Activated T-cell treated with anti-CD3 and anti-CD28 coated beads, Interleukin-2, amount 50 U/mL, for 24 hours (primary cell): ENCODE measurements around the gene GOLM1.

Experiments
- DNase-seq: peaks from one replicate; pipeline ENCODE4 v3.0.0-alpha.2; 2020
- H3K27ac Mint-ChIP-seq: 2 replicates; pipeline ENCODE4 v1.8.0; 2020; ENCODE audit warnings: mild to moderate bottlenecking, mixed read lengths
- H3K27me3 Mint-ChIP-seq: 2 replicates; pipeline ENCODE4 v1.8.0; 2020; ENCODE audit warnings: mixed read lengths
- H3K36me3 Mint-ChIP-seq: 2 replicates; pipeline ENCODE4 v1.8.0; 2020; ENCODE audit warnings: low read depth, mixed read lengths
- H3K4me1 Mint-ChIP-seq: 2 replicates; pipeline ENCODE4 v1.8.0; 2020; ENCODE audit warnings: low read depth, mixed read lengths
- H3K4me3 Mint-ChIP-seq: 2 replicates; pipeline ENCODE4 v1.8.0; 2020; ENCODE audit warnings: mild to moderate bottlenecking, moderate library complexity, mixed read lengths
- H3K9me3 Mint-ChIP-seq: 2 replicates; pipeline ENCODE4 v1.8.0; 2020; ENCODE audit warnings: mixed read lengths

Gene GOLM1

GRCh38 chr9:86102626-86103025 lies 3.3 kb upstream of the GOLM1 start:
- Mint-ChIP-seq H3K4me3 (no peak overlapping the region), H3K4me1 (peaks cover 14% of the 10 kb centered on the region), H3K27ac (no peak overlapping the region), H3K27me3 (peaks cover 61% of the 10 kb centered on the region), H3K36me3 (no peaks in the 10 kb centered on the region), H3K9me3 (no peaks in the 10 kb centered on the region)
- no peak for DNase-seq

GRCh38 chr9:86099701-86100364 lies 475 bp upstream of the GOLM1 start:
- H3K4me3 Mint-ChIP-seq: peak overlapping the region; percentile 77
- H3K27me3 Mint-ChIP-seq: peaks cover 71% of the 10 kb centered on the region
- H3K27ac Mint-ChIP-seq: peak overlapping the region; percentile 58
- peak; percentile 50 for DNase-seq
- H3K36me3 Mint-ChIP-seq: no peaks in the 10 kb centered on the region
- H3K4me1 Mint-ChIP-seq: peaks cover 8% of the 10 kb centered on the region
- H3K9me3 Mint-ChIP-seq: no peaks in the 10 kb centered on the region

GRCh38 chr9:86097510-86098224 lies 1.7 kb downstream of the GOLM1 start:
- no peaks in the 10 kb centered on the region for H3K9me3 Mint-ChIP-seq
- H3K36me3 Mint-ChIP-seq: no peaks in the 10 kb centered on the region
- H3K4me3 Mint-ChIP-seq: peak overlapping the region; percentile 64
- no peak overlapping the region for H3K27ac Mint-ChIP-seq
- DNase-seq: no peak
- H3K4me1 Mint-ChIP-seq: peaks cover 8% of the 10 kb centered on the region
- peaks cover 55% of the 10 kb centered on the region for H3K27me3 Mint-ChIP-seq

GRCh38 chr9:86096386-86096785 lies 3.0 kb downstream of the GOLM1 start:
- peaks cover 46% of the 10 kb centered on the region for H3K27me3 Mint-ChIP-seq

GRCh38 chr9:86093788-86094555 lies 5.4 kb downstream of the GOLM1 start:
- H3K36me3 Mint-ChIP-seq: no peaks in the 10 kb centered on the region
- no peaks in the 10 kb centered on the region for H3K4me1 Mint-ChIP-seq
- no peak overlapping the region for H3K4me3 Mint-ChIP-seq
- H3K27me3 Mint-ChIP-seq: peaks cover 44% of the 10 kb centered on the region
- no peak for DNase-seq
- no peaks in the 10 kb centered on the region for H3K9me3 Mint-ChIP-seq
- H3K27ac Mint-ChIP-seq: no peak overlapping the region

More at GRCh38 chr9:86096386-86096785, 3.0 kb downstream of the GOLM1 start:
- Mint-ChIP-seq H3K4me1 (peaks cover 8% of the 10 kb centered on the region), H3K4me3 (no peak overlapping the region), H3K27ac (no peak overlapping the region), H3K9me3 (no peaks in the 10 kb centered on the region), H3K36me3 (no peaks in the 10 kb centered on the region)
- no peak for DNase-seq

- Mint-ChIP-seq H3K27ac (no peak overlapping the region), H3K9me3 (no peaks in the 10 kb centered on the region), H3K27me3 (peaks cover 39% of the 10 kb centered on the region), H3K4me3 (no peak overlapping the region), H3K4me1 (no peaks in the 10 kb centered on the region), H3K36me3 (no peaks in the 10 kb centered on the region)
- no peak for DNase-seq
Observed at GRCh38 chr9:86091477-86091876, 7.9 kb downstream of the GOLM1 start.

- H3K36me3 Mint-ChIP-seq: no peaks in the 10 kb centered on the region
Observed at GRCh38 chr9:86082870-86083269, 16.5 kb downstream of the GOLM1 start.

GRCh38 chr9:86079865-86080469 lies 19.4 kb downstream of the GOLM1 start:
- no peaks in the 10 kb centered on the region for H3K9me3 Mint-ChIP-seq
- peaks cover 12% of the 10 kb centered on the region for H3K4me1 Mint-ChIP-seq
- no peaks in the 10 kb centered on the region for H3K36me3 Mint-ChIP-seq
- H3K27me3 Mint-ChIP-seq: no peaks in the 10 kb centered on the region
- H3K4me3 Mint-ChIP-seq: no peak overlapping the region
- H3K27ac Mint-ChIP-seq: no peak overlapping the region
- no peak for DNase-seq

More at GRCh38 chr9:86082870-86083269, 16.5 kb downstream of the GOLM1 start:
- DNase-seq: no peak
- Mint-ChIP-seq H3K9me3 (no peaks in the 10 kb centered on the region), H3K4me3 (no peak overlapping the region), H3K27ac (no peak overlapping the region), H3K4me1 (peaks cover 1% of the 10 kb centered on the region), H3K27me3 (peaks cover 7% of the 10 kb centered on the region)

GRCh38 chr9:86079421-86079831 lies 19.9 kb downstream of the GOLM1 start:
- no peak for DNase-seq
- Mint-ChIP-seq H3K36me3 (no peaks in the 10 kb centered on the region), H3K27ac (no peak overlapping the region), H3K4me3 (no peak overlapping the region), H3K4me1 (peaks cover 17% of the 10 kb centered on the region), H3K9me3 (no peaks in the 10 kb centered on the region), H3K27me3 (no peaks in the 10 kb centered on the region)

GRCh38 chr9:86078731-86079130 lies 20.6 kb downstream of the GOLM1 start:
- Mint-ChIP-seq H3K27me3 (no peaks in the 10 kb centered on the region), H3K36me3 (no peaks in the 10 kb centered on the region), H3K27ac (no peak overlapping the region), H3K4me1 (peaks cover 19% of the 10 kb centered on the region), H3K9me3 (no peaks in the 10 kb centered on the region), H3K4me3 (no peak overlapping the region)
- DNase-seq: no peak

- no peak for DNase-seq
- Mint-ChIP-seq H3K4me1 (peaks cover 22% of the 10 kb centered on the region), H3K36me3 (no peaks in the 10 kb centered on the region), H3K27ac (no peak overlapping the region), H3K9me3 (no peaks in the 10 kb centered on the region), H3K27me3 (no peaks in the 10 kb centered on the region), H3K4me3 (no peak overlapping the region)
Observed at GRCh38 chr9:86077276-86077675, 22.1 kb downstream of the GOLM1 start.

GRCh38 chr9:86075132-86076109 lies 23.9 kb downstream of the GOLM1 start:
- Mint-ChIP-seq H3K9me3 (no peaks in the 10 kb centered on the region), H3K4me3 (no peak overlapping the region), H3K36me3 (no peaks in the 10 kb centered on the region), H3K4me1 (peaks cover 22% of the 10 kb centered on the region), H3K27ac (peak overlapping the region; percentile 68), H3K27me3 (no peaks in the 10 kb centered on the region)
- no peak for DNase-seq

GRCh38 chr9:86073839-86074238 lies 25.5 kb downstream of the GOLM1 start:
- no peak for DNase-seq
- Mint-ChIP-seq H3K36me3 (no peaks in the 10 kb centered on the region), H3K27ac (no peak overlapping the region), H3K4me1 (peaks cover 21% of the 10 kb centered on the region), H3K27me3 (no peaks in the 10 kb centered on the region), H3K4me3 (no peak overlapping the region), H3K9me3 (no peaks in the 10 kb centered on the region)
